Activated CD8-positive, alpha-beta memory T cell treated with anti-CD3 and anti-CD28 coated beads for 48 hours (primary cell): ENCODE results near the gene CDH23.

ENCODE experiments used
- DNase-seq, 3 experiments: peaks; one replicate each; pipeline ENCODE4 v3.0.0-alpha.2; 2020; ENCODE audit warnings: low read depth in 2 of 3, low spot score in 2 of 3

CDH23 gene

DNA sequence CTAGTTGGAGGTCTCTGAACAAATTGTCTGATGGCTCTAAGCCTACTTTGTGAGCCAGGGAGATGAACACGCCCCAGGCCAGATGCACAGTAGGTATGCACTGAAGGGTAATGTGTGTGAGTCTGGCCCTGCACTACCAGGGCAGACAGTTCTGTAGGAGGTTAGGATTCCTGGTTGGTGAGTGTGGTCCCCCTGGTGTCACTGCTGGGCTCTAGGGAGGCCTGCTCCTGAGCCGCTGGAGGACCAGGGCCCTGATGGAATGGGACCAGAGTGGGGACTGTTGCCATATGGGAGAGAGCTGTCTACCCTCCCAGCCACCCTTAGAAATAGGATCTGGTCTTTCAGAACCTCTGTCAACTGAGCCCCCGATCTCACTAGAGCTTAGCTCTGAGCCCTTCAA, 42.0 kb downstream of the CDH23 start:
- no peak for DNase-seq

DNA sequence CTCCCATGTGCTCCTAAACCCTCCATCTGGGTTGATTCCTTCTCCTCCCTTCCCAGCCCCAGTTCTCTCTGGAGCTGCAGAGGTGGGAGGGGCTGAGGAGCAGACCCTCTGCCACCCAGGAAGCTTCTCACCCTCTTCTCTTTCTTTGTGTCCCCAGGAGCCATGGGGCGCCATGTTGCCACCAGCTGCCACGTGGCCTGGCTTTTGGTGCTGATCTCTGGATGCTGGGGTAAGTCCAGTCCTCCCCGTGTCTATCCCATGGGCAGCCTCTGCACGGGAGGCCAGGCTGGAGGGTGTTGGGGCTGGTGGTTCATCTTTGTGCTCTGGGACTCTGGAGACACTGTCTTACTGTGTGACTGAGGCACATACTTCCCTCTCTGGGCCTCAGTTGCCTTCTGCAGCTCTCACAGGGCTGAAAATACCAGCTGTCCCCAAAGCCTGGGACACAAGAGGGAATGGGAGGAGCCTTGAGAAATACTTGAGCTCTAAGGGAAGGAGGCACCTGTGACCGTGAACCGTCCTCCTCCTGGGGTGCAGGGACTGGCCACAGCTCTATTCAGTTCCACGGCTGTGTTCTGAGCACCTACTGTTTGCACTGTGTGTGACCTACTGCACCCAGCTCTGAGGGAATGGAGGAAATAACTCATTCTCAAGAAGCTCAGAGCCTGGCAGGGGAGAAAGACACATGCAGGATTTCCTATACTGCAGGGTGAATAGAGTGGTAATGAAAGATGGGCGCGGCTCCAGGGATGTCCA, 43.1 kb downstream of the CDH23 start:
- DNase-seq, result no peak

DNA sequence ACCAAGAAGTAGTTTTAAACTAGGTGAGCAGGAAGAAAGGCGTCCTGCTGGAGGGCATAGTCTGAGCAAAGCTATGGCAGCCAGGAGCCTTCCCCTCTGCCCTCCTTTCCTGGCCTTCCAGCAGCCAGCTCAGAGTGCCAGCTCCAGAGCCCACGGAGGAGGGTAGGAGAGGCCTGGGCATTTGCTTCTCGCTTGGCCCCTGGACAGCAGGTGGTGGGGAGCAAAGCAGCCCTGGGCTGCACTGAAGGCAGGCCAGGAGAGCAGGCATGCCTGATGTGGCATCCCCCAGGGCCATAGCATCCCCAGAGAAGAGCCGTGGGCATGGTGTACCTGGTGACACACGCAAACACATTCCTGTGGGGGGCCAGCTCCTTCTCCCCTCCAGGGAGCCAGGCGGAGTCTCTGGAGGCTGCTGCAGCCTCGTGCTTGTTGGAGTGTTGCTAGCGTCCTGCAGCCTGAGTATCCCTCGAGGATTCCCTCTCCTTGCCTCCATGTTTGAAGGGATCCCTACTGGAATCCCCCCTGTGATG, 43.9 kb downstream of the CDH23 start:
- DNase-seq, result no peak

DNA sequence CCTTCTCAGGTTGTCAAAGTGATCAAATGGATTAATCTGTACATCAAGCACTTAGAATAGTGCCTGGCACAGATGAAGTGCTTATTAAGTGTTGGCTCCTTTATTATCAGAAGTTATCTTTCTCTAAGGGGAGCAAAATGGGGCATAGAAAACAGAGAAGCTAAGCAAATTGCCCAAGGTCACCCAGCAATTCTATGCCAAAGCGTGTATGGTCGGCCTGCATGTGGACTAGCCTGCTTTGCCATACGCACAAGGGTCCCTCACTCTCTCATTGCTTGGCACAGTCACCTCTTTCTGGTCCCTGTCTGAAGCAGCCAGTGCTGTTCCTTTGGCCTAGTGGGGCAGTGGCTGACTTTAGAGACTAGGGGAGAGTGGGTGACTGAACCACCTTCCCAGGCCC, 45.3 kb downstream of the CDH23 start:
- no peak for DNase-seq

DNA sequence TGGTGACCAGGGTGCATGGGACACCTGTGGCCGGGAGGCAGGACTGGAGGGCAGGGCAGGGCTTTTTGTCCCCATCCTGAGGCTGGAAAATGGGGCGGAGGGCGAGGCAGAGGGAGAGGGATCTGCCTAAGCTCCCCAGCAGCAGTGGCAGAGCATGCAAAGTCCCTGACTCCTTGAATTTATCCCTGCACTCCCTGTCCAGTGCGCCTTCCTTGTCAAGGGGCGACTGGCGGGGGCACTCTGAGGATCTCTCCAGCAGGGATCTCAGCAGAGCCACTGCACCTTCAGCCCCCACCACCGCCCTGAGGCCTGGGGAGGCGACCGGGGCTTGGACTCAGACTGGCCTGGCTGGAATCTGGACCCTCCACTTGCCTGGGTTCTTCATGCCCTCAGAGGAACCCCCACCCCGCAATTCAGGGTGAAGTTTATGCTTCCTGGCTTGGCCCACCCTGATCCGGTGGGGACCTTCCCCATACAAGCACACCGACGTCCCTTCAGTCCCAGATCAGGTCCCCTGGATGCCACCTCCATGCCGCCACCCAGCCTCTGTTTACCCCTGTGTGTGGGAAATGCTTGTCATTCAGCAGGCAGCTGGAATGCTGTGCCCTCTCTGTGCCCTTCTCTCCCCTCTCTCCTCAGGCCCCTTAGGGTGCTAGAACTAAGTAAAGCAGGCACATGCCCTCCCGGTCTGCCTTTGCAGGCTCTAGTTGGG, 46.3 kb downstream of the CDH23 start:
- no peak for DNase-seq

DNA sequence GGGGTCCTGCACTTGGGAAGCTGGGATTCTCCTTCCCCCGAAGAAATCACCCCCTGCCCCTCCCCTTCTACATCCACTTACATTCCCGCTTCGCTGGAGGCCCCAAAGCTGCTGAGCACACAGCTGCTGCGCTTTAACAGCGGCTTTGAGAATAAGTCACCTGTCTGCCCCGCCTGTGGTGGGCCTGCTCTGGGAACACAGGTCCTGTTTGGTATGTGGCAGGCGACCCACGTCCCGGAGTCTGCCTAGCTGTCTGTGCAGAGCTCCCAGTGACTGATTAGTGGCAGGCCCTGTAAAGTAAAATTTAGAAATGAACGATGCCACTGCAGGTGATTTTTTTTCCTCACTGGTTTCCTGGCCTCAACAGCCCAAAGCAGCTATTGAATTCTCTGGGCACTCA, 47.0 kb downstream of the CDH23 start:
- DNase-seq, result no peak

DNA sequence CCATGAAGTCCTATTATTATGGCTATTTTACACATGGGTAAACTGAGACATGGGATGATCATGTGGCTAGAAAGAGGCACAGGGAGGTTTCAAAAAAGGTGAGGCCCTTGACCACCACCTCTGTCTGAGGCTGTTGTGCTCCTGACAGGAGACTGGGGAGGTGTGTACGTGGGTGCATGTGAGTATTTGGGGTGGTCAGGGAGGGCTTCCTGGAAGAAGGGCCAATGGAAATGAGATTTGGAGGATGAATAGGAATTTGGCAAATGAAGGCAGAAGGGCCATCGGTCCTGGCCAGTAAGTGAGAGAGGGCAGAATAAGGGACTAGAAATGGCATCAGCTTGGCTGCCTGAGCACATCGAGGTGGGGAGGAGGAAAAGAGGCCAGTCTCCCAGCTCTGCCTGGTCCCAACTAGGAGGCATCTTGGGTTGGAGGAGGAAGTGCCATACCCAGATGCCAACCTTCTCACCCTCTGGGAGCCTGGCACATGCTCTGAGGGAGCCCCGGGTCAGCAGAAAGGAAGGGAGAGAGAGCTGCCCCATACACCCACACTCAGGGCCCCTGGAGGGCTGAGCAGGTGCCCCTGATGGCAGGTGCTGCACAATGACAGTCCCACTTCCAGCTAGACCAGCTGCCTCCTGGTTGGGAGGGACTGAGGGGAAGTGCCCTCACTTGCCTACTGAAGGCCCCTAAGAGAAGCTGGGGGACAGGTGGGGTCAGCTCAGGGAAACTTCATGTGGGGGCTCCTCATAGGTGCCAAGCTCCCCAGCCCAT, 47.7 kb downstream of the CDH23 start:
- DNase-seq, result no peak

DNA sequence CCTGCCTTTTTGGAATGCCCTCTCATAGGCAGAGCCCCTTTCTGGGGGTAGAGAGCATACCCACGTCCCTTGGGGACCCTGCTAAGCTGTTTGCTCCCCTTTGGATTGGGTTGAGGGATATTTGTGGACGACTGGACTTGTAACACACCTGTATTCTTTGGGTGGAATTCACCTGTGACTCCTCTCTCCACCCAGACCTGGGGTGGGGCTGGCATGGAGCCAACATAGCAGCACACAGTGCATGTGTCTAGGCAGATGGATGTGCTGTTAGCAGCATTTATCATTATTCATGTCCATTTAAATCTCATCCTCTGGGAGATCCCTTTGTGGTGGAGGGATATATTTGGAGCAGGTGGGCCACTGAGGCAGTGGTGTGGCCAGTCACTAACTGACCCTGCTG, 51.0 kb downstream of the CDH23 start:
- DNase-seq, result no peak

DNA sequence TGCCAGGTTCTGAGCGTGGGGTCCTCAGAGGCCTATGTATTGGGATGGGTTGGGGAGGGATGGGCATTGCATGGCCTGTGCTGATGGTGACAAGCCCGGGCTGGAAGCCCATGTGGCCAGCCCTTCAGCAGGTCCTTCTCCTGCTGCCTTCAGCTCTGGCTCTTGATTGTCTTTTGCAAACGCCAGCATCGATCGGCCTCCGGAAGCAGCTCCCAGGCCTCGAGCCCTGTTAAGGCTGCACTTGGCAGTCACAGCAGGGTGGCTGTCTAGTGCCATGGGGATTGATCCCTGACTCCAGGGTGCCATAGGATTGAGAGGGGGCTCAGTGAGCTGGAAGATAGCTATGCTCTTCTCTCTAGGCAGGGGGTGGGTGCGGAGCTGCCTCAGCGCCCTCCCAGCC, 51.4 kb downstream of the CDH23 start:
- DNase-seq, result no peak

DNA sequence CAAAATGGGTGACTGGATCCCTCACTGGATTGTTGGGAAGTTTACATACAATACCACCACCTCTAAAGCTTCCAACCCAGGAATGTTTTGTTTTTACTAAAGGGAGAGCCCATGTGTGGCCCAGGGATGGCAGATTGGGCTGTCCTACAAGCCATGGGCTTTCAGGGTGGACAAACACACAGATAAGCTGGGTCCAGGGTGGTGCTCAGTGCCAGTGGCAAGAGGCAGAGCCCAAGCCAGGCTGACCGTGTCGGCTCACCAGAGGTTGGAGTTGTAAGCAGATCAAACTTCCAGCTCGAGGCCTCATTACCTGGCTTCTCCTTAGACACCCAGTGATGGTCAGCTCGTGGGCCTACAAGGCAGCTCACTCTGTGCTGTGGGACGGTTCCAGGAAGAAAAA, 52.3 kb downstream of the CDH23 start:
- no peak for DNase-seq

DNA sequence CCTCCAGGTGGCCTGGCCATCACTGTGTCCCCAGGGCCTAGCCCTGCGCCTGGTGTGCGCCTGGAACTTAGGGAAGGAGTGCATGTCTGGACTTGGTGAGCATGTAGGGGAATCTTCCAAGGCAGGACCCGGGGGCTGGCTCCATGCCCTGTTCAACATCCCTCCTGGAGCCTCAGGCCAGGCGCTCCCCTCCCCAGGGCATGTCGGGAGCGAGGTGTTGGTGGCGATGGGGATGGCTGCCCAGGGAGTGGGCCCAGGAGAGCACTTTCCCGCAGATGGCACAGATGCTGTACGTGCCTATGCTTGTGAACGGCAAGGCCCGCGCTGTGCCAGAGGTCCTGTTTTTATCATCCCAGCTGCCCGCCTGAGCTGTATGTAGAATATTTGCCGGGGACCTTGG, 55.0 kb downstream of the CDH23 start:
- DNase-seq, result no peak

DNA sequence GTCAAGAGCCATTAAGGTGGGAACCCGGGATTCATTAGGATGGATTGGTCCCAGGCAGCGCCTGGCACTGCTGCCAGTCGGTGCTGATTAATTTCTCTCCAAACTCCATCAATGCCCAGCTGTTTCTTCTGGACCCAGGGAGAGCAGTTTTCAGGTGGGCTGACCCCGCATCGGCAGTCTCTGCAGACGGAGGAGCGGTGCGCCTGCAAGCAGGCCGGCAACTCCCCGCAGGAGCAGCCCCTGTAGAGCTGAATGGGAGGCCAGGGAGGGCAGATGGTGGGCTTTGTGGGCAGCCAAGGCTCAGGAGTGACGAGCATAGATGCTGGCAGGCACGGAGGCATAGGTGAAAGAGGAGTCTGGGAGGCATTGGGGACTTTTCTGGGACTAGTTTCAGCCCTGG, 56.5 kb downstream of the CDH23 start:
- no peak for DNase-seq

DNA sequence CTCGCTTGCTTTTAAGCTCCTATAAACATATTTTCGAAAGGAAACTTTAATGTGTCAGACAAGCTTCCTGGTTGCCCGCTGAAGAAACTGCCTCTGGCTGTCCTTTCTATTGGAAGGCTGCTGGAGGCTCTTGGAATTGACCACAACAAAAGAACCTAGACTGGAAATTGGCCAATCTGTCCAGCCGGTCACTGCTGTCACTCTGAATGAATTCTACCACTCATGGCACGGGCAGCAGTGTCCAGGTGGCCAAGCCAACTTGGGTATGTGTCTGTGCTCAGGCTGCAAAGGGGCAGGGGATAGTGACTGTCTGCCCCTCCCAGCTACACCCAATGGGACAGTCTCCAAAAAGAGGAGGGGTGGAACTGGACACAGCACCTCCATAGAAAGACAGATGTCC, 57.6 kb downstream of the CDH23 start:
- no peak for DNase-seq

DNA sequence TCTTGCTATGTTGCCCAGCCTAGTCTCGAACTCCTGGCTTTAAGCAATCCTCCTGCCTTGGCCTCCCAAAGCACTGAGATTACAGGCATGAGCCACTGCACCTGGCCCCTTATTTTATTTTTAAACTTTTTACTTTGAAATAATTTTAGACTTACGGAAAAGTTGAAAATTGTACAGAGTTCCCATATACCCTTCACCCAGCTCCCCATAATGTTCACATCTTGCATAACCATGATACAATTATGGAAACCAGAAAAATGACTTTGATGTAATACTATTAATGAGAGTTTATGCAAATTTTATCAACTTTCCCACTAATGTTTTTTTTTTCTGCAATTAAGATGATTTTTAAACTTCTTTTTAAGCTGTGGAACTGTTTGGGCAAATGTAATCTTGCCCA, 58.3 kb downstream of the CDH23 start:
- no peak for DNase-seq

DNA sequence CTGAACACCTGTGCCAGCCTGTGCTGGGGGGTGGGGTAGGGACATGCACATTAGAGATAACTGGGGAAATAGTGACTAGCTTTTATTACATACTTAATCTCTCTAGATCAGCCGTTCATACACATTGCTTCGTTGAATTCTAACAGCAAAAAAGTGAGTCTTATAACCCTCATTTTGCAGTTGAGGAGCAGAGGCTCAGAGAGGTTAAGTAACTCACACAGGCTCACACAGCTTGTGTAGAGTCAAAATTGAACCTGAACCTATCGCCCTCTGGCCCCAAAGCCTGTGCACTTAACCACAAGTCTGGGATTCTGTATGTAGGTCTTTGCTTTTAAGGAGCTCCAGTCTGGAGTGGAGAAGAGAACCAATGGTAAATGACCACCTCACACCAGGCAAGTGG, 59.9 kb downstream of the CDH23 start:
- DNase-seq, result no peak

DNA sequence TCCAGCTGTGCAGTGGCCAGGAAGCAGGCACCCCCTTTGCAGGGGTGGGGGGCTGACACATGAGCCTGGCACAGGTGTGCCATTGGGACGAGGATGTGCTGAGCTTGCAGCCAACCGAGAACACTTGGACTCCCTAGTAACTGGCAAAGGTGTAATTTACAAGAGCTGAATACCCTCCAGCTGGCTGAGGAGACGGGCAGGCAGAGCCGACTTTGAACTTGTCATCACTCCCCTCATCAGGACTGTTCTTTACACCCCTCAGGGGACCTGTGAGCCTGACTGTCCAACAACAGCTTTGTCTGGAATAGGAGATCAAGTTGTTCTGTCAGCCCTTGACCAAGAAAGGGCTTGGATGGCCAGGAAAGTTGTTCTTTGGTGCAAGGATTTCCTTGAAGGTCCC, 61.2 kb downstream of the CDH23 start:
- DNase-seq, result no peak

DNA sequence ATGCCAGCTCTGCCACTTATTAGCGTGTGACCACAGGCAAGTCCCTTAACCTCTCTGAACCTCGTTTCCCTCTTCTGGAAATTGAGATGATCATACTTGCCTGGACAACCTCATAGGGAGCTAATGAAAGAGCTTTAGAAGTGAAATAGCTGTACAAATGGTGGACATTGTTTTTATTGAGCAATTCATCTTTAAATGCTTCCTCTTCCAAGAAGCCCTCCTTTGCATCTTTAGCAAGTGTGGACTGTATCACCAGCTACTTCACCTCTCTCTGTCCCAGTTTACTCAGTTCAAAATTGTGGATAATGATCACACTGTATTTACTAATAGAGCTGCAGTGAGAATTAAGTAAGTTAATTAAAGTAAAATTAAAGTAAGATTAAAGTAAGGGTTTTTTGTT, 61.7 kb downstream of the CDH23 start:
- DNase-seq, result no peak

DNA sequence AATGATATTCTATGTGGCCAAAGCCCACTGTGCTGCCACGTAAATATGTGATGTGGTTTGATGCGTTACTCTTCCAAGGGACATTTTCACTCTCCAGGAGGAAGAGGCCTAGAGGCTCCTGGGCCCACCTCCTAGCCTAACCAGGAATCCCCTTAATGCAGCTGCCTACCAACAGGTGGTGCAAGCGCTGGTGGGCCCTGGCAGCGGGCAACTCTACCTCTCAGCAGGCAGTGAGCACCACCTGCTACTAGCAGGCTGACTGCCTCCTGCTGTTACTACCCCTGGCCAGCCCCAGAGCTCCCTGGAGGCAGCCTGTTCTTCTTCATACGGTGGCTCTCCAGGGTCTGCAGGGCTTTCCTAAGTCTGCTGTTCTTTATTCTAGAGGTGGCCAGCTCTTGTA, 62.8 kb downstream of the CDH23 start:
- DNase-seq, result no peak

DNA sequence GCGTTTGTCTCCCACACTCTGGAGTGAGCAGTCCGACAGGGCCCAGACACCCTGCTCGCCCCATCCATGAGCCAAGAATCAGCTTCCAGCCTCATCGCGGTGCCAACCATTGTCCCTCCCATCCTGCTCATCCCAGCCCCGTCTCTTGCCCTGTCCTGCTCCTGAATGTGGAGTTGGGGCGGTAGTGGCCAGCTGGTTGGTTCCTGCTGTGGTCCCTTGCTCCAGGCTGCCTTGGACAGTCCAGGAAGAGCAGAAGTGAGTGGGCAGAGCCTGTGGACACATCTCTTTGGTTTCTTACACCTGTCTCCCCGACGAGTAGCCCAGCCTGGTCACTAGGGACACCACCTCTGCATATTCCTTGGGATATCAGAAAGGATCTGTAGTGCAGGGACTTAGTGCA, 63.9 kb downstream of the CDH23 start:
- DNase-seq, result no peak

DNA sequence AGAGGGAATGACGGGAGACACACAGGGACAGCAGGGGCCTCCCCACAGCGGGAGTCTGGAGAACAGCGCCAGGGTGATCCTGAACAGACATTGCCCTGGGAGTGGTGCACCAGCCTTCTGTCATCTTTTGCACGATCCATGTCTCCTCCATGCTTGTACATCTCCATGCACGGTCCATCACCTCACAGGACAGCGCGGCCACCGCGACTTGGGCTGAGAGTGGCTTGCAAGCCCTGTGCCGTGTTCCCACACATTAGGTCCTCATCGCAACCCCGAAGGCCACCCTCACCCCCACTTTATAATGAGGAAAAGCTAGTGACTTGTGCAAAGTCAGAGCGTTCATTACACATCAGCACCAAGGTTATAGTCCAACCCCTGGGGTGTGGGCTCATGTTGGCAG, 64.7 kb downstream of the CDH23 start:
- DNase-seq, result no peak

DNA sequence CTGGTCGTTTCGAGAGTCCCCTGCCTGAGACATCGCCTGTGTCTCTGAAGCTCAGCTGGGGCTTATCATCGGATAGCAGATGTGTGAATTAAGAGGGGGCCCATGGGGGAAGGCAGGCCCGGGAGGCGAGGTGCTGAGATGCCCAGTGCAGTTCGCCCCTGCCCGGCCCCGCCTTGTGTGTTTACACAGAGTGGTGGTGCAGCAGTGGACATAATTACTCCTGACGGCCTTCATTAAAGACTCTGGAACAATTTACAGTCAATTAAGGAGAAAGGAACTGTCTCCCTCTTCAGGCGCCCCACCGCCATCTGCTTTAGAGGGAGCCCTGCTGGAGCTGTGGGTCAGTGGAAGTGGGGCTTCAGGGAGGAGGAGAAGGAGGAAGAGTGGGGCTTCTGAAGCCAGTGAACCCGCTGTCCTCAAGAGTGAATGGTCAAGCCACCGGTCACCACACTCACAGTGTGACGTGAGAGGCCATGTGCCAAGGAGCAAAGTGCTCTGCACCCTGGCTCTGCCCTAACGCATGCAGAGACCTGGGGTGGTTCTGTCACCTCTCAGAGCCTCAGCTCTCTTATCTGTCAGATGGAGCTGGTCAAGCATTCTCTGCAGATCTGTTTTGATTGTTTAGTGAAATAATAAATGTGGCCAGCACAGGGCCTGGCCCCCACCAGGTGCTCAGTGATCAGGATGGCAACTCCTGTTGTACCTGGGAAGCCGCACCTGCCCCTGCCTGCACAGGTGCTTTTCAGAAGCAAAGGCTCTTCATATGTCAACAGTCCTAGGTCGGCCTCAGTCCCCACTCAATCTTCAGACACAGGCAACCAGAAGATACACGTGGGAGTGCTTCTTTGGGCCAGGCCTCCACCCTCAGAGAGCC, 65.6 kb downstream of the CDH23 start:
- no peak for DNase-seq
